HG03108 (cell line): ENCODE results near the gene SMPD4.
"Not testable (repeated sequence)": the region's sequence is repeated elsewhere in the genome, so short reads cannot be mapped to it uniquely, and the experiment has no call there.

Source experiments
- ATAC-seq: cut with Tn5 transposase; IDR thresholded peaks from one replicate; pipeline ENCODE4 v1.9.1; 2021; ENCODE audit warnings: moderate library complexity; ENCODE audit not compliant: unreplicated experiment

The SMPD4 gene

GRCh38 chr2:130159376-130159775, 22.0 kb downstream of the SMPD4 start:
- not testable (repeated sequence) for ATAC-seq

- no peak for ATAC-seq
Observed at GRCh38 chr2:130158631-130159030, 22.8 kb downstream of the SMPD4 start.

- peak; percentile 86 for ATAC-seq
Observed at GRCh38 chr2:130157825-130158514, 23.4 kb downstream of the SMPD4 start.

DNA sequence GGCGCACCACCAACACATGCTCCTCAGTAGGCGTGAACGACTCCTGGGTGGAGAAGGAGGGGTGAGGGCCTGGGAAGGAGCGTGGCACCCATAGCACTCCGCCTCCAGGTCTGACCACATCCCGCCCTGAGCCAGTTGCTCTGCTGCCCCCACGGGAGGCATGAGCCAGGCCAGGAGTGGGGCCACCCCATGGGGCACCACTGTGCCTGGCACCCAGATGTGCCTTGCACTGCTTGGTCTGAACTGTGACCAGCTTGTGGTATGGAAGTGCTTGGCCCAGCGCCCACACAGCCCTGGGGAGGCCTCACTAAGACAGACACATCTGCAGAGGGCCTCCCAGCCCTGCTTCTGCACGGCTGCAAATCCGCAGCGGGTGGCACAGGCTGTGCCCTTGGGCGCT, 24.0 kb downstream of the SMPD4 start:
- peak; percentile 37 for ATAC-seq

GRCh38 chr2:130156624-130157004, 24.8 kb downstream of the SMPD4 start:
- no peak for ATAC-seq

GRCh38 chr2:130155956-130156623, 25.3 kb downstream of the SMPD4 start:
- ATAC-seq: not testable (repeated sequence)

- ATAC-seq: no peak
Observed at GRCh38 chr2:130154773-130155765, 26.3 kb downstream of the SMPD4 start.

DNA sequence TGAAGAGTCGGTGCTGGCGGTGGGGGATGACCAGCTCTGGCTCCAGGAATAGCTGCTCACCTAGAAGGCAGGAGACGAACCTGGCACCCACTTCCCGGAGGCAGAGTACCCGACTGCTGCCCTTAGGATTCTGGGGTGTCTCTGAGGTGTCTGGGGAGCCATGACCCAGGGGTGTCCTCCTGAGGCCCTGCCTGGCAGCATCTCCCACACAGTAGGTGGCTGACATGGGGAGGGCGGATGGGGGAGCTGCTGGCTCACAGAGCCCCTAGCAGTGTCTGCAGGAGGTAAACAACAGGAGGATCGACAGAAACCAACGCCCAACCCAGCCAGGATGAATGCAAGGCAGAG, 27.0 kb downstream of the SMPD4 start:
- ATAC-seq: not testable (repeated sequence)

DNA sequence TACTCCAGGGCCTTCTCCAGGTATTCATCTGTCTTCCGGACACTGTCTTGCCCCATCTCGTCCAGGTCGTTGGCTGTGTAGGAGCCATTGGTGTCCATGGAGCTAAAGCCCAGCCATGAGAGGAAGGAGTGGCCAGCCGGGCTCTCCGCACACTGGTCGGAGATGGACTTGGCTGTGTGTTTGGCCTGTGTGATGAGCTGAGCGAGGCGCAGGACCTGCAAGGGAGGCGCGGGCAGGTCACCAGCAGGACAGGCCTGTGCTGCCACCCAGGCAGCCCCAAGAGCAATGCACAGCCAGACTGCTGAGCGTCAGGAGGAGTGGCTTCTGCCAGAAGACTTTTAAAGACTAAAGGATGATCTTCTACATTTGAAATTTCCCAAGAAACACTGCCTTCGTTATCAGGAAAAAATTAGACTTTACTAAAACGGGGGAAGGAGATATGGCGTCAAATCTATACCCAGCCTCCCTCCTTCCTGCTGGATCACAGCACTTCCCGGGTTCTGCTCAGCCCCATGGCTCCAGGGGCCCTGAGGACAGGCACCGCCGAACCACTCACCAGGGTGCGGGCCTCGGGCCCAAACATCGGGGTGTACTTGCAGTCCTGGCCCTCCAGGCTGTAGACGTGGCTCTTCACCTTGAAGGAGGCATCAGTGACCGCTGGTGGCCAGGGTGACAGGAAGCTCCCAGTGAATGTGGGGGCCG, 27.5 kb downstream of the SMPD4 start:
- ATAC-seq: not testable (repeated sequence)

DNA sequence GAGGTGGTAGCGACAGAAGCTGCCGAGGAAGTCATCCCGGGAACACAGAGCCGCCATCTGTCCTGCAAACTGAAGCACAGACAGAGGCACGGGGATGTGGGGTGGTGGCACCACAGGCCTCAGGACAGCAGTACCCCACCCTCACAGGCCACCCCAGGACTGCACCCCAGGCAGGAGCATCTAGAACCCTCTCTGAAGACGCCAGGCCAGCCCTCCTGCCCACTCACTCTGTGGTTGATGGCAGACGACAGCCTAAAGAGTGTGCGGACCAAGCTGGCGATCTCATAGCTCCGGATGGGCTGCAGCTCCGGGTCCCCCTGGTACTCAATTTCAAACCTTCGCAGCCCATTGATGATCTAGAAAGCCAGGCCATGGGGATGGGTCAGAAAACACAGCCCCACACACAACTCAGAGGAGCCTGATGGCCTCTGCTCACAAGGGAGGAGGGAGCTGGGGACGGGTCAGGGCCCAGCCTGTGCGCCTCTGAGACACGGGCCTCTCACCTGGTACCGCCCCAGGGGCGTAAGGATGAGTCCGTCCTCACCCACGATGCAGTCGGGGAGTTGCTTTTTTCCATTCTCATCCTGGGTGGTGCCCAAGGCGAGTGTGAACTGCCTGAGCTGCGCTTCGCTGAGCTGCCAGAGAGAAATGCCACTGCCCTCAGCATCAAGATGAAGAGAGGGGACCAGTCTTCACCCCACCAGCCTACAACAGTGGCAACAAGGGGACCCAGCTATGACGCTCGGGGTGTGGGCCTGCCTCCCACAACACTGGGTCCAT, 28.4 kb downstream of the SMPD4 start:
- ATAC-seq: no peak

GRCh38 chr2:130152136-130152815, 29.1 kb downstream of the SMPD4 start:
- ATAC-seq: not testable (repeated sequence)

- not testable (repeated sequence) for ATAC-seq
Observed at GRCh38 chr2:130151145-130151512, 30.3 kb downstream of the SMPD4 start.

GRCh38 chr2:130150181-130151144, 30.9 kb downstream of the SMPD4 start:
- ATAC-seq: no peak

DNA sequence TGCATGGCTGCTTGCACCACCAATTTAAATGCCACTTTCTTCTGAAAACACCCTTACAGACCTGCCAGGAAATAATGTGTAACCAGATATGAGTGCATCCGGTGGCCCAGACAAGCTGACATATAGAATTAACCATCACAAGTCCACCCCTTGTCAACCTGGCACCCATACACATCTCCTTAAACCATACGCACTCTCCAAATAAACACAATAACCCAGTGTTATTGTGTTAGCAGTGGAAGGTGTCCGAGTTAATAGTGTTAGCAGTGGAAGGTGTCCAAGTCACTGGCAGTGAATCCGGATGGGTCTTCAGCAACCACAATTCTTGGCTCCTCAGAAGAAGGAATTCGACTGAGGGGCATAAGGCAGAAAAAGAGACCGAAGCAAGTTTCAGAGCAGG, 32.9 kb downstream of the SMPD4 start:
- not testable (repeated sequence) for ATAC-seq

GRCh38 chr2:130145006-130145414, 36.4 kb downstream of the SMPD4 start, which contains the start of gene CCDC74B:
CCDC74B (minus strand) TSS chr2:130145112; CDS start chr2:130144996, 116 bp downstream.
- peak; percentile 93 for ATAC-seq

GRCh38 chr2:130143266-130144039, 37.9 kb downstream of the SMPD4 start:
- not testable (repeated sequence) for ATAC-seq
